HG02759 (cell line): ENCODE data around the gene TMEM131L.
"Not testable (repeated sequence)": the region's sequence is repeated elsewhere in the genome, so short reads cannot be mapped to it uniquely, and the experiment has no call there.

ENCODE experiments used
- ATAC-seq: cut with Tn5 transposase; IDR thresholded peaks from one replicate; pipeline ENCODE4 v1.9.1; 2021; ENCODE audit warnings: mild to moderate bottlenecking, moderate library complexity; ENCODE audit not compliant: unreplicated experiment

TMEM131L gene, protein sequence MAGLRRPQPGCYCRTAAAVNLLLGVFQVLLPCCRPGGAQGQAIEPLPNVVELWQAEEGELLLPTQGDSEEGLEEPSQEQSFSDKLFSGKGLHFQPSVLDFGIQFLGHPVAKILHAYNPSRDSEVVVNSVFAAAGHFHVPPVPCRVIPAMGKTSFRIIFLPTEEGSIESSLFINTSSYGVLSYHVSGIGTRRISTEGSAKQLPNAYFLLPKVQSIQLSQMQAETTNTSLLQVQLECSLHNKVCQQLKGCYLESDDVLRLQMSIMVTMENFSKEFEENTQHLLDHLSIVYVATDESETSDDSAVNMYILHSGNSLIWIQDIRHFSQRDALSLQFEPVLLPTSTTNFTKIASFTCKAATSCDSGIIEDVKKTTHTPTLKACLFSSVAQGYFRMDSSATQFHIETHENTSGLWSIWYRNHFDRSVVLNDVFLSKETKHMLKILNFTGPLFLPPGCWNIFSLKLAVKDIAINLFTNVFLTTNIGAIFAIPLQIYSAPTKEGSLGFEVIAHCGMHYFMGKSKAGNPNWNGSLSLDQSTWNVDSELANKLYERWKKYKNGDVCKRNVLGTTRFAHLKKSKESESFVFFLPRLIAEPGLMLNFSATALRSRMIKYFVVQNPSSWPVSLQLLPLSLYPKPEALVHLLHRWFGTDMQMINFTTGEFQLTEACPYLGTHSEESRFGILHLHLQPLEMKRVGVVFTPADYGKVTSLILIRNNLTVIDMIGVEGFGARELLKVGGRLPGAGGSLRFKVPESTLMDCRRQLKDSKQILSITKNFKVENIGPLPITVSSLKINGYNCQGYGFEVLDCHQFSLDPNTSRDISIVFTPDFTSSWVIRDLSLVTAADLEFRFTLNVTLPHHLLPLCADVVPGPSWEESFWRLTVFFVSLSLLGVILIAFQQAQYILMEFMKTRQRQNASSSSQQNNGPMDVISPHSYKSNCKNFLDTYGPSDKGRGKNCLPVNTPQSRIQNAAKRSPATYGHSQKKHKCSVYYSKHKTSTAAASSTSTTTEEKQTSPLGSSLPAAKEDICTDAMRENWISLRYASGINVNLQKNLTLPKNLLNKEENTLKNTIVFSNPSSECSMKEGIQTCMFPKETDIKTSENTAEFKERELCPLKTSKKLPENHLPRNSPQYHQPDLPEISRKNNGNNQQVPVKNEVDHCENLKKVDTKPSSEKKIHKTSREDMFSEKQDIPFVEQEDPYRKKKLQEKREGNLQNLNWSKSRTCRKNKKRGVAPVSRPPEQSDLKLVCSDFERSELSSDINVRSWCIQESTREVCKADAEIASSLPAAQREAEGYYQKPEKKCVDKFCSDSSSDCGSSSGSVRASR (N-terminal part only)

DNA sequence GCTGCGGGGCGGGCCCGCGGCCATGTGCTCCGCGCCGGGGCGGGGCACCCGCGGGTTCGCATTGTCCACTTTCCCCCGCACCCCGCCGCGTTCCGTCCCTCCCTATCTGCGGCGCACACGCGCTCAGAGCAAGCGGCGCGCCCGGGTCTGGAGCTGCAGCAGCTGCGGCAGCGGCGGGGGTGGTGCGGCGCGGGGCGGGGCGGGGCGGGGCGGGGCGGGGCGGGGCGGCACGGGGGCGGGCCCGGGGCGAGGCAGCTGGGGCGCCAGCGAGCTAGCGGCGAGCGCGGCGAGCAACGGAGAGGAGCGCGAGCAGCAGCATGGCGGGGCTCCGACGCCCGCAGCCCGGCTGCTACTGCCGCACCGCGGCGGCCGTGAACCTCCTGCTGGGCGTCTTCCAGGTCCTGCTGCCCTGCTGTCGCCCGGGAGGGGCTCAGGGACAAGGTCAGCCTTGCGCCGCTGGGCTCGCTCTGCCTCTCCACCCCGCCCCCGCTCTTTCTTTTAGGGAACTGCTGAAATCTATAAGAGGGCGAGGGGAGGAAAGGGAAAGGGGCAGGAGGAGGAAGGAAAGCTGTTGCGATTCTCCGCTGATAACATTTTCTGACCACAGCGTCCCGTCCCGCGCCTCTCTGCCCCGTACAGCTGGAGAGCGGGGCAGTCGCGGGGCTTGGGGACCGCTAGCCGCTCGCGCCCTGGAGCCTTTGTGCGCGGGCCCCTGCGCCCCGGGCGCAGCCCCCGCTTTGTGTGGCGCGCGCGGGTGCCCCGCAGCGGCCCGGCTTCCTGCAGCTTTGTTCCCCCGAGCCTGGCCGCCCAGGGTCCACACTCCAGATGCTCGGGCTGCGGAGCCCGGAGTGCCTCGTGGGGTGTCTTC is at the start of gene TMEM131L:
TMEM131L (plus strand) TSS at position 280 of the 868 bp plus-strand sequence; CDS start at position 318, 38 bp downstream.
- peak; percentile 53 for ATAC-seq

- not testable (repeated sequence) for ATAC-seq
Measured at GRCh38 chr4:153416456-153416855, 49.7 kb upstream of the TMEM131L start.

GRCh38 chr4:153418121-153418520 is 48.0 kb upstream of the TMEM131L start:
- no peak for ATAC-seq

GRCh38 chr4:153418558-153418957 is 47.6 kb upstream of the TMEM131L start:
- ATAC-seq = no peak

DNA sequence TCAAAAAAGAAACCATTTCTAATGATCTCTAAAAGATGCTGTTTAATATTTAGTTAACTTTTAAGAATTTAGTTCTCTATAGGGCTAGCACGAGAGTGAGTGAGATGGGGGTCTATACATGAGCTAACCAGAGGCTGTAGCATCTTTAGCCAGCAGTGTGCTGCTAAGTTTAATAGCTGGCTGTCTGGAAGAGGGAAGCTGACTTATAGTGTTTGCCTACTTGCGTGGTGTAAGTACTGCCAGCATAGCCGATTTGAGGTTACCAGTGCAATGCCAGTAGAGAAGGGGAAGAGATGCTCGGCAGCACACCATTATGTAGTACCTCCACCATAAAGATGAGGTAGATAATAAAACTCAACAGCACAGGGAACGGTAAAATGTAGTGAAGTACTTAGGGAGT is 47.1 kb upstream of the TMEM131L start:
- no peak for ATAC-seq

- ATAC-seq = no peak
Measured at GRCh38 chr4:153419673-153420278, 46.4 kb upstream of the TMEM131L start.

DNA sequence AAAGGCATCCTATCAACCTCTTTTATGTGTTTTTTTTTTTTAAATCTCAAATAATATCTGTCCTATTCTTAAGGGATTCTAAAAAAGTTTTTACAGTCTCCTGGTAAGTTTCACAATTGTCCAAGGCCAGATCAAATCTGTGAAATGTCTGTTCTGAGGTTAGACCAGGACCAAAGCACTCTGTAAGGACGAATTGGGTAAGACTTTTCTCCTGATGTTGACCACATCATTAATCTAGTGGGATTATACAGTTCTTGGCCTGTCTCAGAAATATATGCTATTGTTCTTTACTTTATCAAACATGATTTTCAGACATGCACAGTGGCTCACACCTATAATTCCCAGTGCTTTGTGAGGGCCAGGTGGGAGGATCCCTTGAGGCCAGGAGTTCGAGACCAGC is 45.8 kb upstream of the TMEM131L start:
- ATAC-seq = no peak

GRCh38 chr4:153421941-153422340 is 44.2 kb upstream of the TMEM131L start:
- peak; percentile 67 for ATAC-seq

- peak; percentile 56 for ATAC-seq
Measured at GRCh38 chr4:153426207-153426885, 39.8 kb upstream of the TMEM131L start.

DNA sequence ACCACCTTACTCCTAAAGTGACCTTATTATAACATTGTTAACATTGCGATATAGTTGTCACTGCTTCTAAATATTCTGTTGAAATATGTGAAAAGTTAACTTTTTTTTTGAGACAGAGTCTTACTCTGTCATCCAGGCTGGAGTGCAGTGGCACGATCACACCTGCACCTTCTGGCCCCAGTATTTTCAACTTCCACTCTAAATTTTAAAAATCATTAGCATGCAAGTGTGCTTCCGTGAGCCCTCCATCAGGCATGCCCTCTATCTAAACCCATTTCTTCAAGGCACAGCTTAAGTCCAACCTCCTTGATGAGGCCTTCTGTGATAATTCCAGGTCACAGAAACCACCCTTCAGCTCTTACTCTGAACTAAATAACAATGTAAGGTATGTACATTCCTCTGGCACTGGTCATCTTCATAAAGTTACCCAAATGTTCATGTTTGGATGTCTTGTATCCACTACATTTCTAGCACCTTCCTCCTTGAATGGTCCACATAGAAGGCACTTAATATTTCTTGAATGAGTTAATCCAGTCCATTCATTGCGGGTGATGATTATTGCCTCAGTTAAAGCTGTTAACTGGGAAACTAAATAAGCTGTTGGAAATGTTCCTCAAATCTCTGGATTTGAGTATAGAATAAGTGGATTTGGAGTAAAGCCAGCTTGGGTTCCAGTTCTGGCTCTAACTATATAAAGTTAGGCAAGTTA is 38.6 kb upstream of the TMEM131L start:
- ATAC-seq = no peak

DNA sequence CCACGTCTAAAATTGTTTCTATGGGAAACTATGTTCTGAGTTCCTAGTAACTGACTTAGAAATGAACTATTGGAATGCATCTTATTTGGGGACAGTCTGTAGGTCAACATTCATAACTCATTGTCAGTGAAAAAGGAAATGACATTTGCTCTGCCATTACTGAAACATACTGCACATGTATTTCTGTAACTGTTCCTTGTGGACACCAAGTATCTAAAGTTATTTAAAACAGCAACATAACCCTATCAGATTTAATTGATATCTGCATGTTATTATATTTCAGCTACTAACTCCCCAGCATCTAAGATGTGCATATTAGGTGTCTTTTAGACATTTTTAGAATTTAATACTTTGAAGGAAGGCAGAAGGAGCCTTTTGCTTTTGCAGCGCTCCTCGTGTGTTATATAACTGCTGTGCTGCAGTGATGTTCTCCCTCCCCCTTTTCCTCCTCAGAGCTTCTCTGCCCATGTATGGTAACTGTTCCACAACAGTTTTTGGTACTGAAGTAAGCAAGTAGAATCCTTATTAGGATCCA is 37.2 kb upstream of the TMEM131L start:
- no peak for ATAC-seq

DNA sequence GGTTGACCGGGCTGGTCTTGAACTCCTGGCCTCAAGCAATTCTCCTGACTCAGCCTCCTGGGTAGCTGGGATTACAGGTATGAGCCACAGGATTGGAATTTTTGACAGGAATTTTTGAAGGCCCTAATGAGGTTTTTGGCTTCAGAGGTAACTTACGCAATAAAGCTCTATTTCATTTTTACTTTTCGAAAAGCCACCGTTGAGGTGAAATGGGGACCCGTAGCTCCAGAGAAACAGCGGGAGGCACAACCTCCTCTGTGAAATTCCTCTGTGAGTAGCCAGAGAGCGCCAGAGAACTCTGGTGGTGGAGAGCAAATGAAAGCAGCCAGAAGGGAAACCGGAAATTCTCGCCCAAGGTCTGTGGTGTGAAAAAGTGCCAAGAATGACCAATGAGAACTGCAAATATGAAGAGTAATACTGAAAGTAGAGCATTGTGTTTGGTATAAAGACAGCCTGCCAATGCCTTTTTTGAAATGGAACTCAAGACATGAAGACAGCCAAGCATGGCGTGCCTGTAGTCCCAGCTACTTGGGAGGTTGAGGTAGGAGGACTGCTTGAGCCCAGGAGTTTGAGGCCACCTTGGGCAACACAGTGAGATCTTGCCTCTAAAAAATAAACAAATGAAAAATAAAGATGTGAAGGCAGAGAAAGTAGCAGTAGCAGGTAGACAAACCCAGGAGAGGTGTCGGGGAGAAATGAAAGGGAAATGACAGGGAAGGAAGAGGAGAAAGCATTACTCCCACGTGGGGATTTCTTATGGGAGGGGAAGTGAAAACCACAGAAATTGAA is 33.0 kb upstream of the TMEM131L start:
- peak; percentile 94 for ATAC-seq

GRCh38 chr4:153433754-153434105 is 32.4 kb upstream of the TMEM131L start:
- peak; percentile 6 for ATAC-seq

- no peak for ATAC-seq
Measured at GRCh38 chr4:153434190-153434589, 32.0 kb upstream of the TMEM131L start.

GRCh38 chr4:153438916-153439756 is 27.0 kb upstream of the TMEM131L start:
- ATAC-seq = peak; percentile 76

DNA sequence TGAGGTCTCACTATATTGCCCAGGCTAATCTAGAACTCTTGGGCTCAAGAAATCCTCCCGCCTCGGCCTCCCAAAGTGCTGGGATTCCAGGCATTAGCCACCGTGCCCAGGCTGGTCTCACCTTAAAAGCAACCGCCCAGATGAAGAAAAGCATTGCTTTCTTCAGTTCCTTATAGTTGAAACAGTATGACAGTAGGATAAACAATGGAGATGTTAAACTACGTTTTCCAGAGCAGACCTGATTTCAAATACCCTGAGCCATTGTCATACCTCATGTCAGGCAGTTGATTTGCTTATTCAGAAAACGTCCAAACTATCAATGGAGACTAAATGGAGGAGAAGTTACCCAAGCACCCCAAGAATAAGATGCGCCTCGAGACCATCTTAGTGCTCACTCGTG is 26.3 kb upstream of the TMEM131L start:
- peak; percentile 4 for ATAC-seq
